HepG2 (cell line): Measurements from ENCODE around the gene RASGRF1.

Experiments
- EZH2 ChIP-seq: conservative IDR thresholded peaks from 2 replicates; pipeline ENCODE4 v1.6.1; 2012; ENCODE audit warnings: mild to moderate bottlenecking, low read depth, low read length, moderate library complexity
- ISX ChIP-seq: sonication (generic); formaldehyde crosslinking; conservative IDR thresholded peaks from 2 replicates; pipeline ENCODE4 v1.5.0; 2020; ENCODE audit warnings: missing genetic modification reagents
- POLR2AphosphoS2 ChIP-seq: IDR thresholded peaks from 2 replicates; pipeline ENCODE4 v1.6.1; 2011; ENCODE audit warnings: low read depth, low read length, improper control_type of control experiment
- STAG1 ChIP-seq: sonication (generic); formaldehyde crosslinking; IDR thresholded peaks from 2 replicates; pipeline ENCODE4 v1.4.0; 2020; ENCODE audit warnings: missing genetic modification reagents
- TAF1 ChIP-seq: sonication (generic); formaldehyde crosslinking; IDR thresholded peaks from 2 replicates; pipeline ENCODE4 v1.4.0; 2020; ENCODE audit warnings: missing genetic modification reagents
- ZNF329 ChIP-seq: sonication (generic); formaldehyde crosslinking; IDR thresholded peaks from 2 replicates; pipeline ENCODE4 v1.9.0; 2021; ENCODE audit warnings: low read depth, mild to moderate bottlenecking, missing genetic modification reagents
- ZNF772 ChIP-seq: sonication (generic); formaldehyde crosslinking; IDR thresholded peaks from 2 replicates; pipeline ENCODE4 v1.5.0; 2020; ENCODE audit warnings: mild to moderate bottlenecking, missing genetic modification reagents
- ZSCAN20 ChIP-seq: sonication (generic); formaldehyde crosslinking; IDR thresholded peaks from 2 replicates; pipeline ENCODE4 v1.4.0; 2020; ENCODE audit warnings: missing genetic modification reagents, mild to moderate bottlenecking, borderline replicate concordance
- TF ChIP-seq, protein P1 (sequence below): sonication (generic); formaldehyde crosslinking; IDR thresholded peaks from 2 replicates; pipeline ENCODE4 v1.8.1; 2022; ENCODE audit warnings: low read depth, mild to moderate bottlenecking, missing genetic modification reagents
- TF ChIP-seq, protein P2 (sequence below): fragments of 450-650 bp; IDR thresholded peaks from 2 replicates; pipeline ENCODE4 v1.6.1; 2017; ENCODE audit warnings: mild to moderate bottlenecking
- TF ChIP-seq, protein P3 (sequence below): sonication (generic); formaldehyde crosslinking; IDR thresholded peaks from 2 replicates; pipeline ENCODE4 v1.5.0; 2020; ENCODE audit warnings: mild to moderate bottlenecking, missing genetic modification reagents, moderate library complexity
- TF ChIP-seq, protein P4 (sequence below): sonication (generic); formaldehyde crosslinking; IDR thresholded peaks from 2 replicates; pipeline ENCODE4 v1.4.0; 2020; ENCODE audit warnings: missing genetic modification reagents
- TF ChIP-seq, protein P5 (sequence below): sonication (generic); formaldehyde crosslinking; IDR thresholded peaks from 2 replicates; pipeline ENCODE4 v1.5.1; 2020; ENCODE audit warnings: mild to moderate bottlenecking, missing genetic modification reagents
- TF ChIP-seq, protein P6 (sequence below): sonication (generic); formaldehyde crosslinking; IDR thresholded peaks from 2 replicates; pipeline ENCODE4 v1.5.0; 2020; ENCODE audit warnings: missing genetic modification reagents

DNA sequence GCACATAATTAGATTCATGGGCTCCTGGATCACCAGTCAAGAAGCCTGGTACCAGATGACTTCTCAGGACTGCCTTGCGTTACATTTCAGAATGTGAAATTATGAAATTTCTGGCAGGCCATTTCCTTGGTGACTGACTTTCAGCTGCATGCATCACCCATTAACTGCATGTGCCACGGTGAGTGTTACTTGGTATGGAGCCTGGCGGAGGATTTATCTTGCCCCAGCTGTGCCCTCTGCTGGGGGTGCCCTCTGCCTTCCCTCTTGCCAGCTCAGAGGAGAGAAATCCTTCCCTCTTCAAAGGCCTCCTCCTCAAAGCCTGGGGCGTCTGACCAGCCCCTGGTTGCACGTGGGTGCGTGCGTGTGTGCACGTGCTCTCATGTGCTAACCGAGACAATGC is 88.0 kb downstream of the RASGRF1 start:
- TF ChIP-seq, protein P1, sequence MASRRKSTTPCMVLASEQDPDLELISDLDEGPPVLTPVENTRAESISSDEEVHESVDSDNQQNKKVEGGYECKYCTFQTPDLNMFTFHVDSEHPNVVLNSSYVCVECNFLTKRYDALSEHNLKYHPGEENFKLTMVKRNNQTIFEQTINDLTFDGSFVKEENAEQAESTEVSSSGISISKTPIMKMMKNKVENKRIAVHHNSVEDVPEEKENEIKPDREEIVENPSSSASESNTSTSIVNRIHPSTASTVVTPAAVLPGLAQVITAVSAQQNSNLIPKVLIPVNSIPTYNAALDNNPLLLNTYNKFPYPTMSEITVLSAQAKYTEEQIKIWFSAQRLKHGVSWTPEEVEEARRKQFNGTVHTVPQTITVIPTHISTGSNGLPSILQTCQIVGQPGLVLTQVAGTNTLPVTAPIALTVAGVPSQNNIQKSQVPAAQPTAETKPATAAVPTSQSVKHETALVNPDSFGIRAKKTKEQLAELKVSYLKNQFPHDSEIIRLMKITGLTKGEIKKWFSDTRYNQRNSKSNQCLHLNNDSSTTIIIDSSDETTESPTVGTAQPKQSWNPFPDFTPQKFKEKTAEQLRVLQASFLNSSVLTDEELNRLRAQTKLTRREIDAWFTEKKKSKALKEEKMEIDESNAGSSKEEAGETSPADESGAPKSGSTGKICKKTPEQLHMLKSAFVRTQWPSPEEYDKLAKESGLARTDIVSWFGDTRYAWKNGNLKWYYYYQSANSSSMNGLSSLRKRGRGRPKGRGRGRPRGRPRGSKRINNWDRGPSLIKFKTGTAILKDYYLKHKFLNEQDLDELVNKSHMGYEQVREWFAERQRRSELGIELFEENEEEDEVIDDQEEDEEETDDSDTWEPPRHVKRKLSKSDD (CRISPR knock-in tag): no peak
- TF ChIP-seq POLR2AphosphoS2 (no peak), ZNF329 (no peak), ISX (CRISPR knock-in tag) (no peak), ZSCAN20 (CRISPR knock-in tag) (no peak), STAG1 (CRISPR knock-in tag) (no peak), ZNF772 (CRISPR knock-in tag) (no peak), EZH2 (no peak), TAF1 (no peak)
- TF ChIP-seq, protein P2, sequence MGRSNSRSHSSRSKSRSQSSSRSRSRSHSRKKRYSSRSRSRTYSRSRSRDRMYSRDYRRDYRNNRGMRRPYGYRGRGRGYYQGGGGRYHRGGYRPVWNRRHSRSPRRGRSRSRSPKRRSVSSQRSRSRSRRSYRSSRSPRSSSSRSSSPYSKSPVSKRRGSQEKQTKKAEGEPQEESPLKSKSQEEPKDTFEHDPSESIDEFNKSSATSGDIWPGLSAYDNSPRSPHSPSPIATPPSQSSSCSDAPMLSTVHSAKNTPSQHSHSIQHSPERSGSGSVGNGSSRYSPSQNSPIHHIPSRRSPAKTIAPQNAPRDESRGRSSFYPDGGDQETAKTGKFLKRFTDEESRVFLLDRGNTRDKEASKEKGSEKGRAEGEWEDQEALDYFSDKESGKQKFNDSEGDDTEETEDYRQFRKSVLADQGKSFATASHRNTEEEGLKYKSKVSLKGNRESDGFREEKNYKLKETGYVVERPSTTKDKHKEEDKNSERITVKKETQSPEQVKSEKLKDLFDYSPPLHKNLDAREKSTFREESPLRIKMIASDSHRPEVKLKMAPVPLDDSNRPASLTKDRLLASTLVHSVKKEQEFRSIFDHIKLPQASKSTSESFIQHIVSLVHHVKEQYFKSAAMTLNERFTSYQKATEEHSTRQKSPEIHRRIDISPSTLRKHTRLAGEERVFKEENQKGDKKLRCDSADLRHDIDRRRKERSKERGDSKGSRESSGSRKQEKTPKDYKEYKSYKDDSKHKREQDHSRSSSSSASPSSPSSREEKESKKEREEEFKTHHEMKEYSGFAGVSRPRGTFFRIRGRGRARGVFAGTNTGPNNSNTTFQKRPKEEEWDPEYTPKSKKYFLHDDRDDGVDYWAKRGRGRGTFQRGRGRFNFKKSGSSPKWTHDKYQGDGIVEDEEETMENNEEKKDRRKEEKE: no peak
- TF ChIP-seq, protein P3, sequence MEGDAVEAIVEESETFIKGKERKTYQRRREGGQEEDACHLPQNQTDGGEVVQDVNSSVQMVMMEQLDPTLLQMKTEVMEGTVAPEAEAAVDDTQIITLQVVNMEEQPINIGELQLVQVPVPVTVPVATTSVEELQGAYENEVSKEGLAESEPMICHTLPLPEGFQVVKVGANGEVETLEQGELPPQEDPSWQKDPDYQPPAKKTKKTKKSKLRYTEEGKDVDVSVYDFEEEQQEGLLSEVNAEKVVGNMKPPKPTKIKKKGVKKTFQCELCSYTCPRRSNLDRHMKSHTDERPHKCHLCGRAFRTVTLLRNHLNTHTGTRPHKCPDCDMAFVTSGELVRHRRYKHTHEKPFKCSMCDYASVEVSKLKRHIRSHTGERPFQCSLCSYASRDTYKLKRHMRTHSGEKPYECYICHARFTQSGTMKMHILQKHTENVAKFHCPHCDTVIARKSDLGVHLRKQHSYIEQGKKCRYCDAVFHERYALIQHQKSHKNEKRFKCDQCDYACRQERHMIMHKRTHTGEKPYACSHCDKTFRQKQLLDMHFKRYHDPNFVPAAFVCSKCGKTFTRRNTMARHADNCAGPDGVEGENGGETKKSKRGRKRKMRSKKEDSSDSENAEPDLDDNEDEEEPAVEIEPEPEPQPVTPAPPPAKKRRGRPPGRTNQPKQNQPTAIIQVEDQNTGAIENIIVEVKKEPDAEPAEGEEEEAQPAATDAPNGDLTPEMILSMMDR: no peak
- TF ChIP-seq, protein P4, sequence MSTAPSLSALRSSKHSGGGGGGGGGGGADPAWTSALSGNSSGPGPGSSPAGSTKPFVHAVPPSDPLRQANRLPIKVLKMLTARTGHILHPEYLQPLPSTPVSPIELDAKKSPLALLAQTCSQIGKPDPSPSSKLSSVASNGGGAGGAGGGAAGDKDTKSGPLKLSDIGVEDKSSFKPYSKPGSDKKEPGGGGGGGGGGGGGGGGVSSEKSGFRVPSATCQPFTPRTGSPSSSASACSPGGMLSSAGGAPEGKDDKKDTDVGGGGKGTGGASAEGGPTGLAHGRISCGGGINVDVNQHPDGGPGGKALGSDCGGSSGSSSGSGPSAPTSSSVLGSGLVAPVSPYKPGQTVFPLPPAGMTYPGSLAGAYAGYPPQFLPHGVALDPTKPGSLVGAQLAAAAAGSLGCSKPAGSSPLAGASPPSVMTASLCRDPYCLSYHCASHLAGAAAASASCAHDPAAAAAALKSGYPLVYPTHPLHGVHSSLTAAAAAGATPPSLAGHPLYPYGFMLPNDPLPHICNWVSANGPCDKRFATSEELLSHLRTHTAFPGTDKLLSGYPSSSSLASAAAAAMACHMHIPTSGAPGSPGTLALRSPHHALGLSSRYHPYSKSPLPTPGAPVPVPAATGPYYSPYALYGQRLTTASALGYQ (CRISPR knock-in tag): no peak
- TF ChIP-seq, protein P5, sequence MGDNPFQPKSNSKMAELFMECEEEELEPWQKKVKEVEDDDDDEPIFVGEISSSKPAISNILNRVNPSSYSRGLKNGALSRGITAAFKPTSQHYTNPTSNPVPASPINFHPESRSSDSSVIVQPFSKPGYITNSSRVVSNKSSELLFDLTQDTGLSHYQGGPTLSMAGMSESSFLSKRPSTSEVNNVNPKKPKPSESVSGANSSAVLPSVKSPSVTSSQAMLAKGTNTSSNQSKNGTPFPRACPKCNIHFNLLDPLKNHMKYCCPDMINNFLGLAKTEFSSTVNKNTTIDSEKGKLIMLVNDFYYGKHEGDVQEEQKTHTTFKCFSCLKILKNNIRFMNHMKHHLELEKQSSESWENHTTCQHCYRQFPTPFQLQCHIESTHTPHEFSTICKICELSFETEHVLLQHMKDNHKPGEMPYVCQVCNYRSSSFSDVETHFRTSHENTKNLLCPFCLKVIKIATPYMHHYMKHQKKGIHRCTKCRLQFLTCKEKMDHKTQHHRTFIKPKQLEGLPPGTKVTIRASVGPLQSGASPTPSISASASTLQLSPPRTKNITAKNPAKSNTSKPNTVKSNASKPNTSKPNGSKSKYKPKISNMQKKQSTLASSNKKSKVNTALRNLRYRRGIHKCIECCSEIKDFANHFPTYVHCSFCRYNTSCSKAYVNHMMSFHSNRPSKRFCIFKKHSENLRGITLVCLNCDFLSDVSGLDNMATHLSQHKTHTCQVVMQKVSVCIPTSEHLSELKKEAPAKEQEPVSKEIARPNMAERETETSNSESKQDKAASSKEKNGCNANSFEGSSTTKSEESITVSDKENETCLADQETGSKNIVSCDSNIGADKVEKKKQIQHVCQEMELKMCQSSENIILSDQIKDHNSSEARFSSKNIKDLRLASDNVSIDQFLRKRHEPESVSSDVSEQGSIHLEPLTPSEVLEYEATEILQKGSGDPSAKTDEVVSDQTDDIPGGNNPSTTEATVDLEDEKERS (CRISPR knock-in tag): no peak
- TF ChIP-seq, protein P6, sequence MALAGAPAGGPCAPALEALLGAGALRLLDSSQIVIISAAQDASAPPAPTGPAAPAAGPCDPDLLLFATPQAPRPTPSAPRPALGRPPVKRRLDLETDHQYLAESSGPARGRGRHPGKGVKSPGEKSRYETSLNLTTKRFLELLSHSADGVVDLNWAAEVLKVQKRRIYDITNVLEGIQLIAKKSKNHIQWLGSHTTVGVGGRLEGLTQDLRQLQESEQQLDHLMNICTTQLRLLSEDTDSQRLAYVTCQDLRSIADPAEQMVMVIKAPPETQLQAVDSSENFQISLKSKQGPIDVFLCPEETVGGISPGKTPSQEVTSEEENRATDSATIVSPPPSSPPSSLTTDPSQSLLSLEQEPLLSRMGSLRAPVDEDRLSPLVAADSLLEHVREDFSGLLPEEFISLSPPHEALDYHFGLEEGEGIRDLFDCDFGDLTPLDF (CRISPR knock-in tag): no peak
